ENCODE data around the gene ZFC3H1.

DNA sequence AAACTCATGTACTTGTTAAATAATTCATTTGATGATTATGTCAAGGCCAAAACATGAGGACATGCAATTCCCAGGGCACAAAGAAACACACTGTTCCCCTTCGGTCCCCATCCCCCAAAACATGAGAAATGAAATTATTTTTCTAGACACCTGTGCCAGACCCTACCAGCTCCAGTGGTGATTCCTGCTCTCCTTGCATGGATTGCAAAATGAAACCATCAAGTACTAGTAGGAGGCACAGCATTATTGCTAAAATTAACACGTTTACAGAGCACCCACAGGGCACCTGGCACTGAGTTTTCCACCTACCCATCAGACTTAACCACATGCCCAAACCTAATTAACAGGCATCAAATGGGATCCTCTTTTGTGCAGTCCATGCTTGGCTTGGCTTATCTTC is 76.6 kb downstream of the ZFC3H1 start:
- TF ChIP-seq, protein P1, sequence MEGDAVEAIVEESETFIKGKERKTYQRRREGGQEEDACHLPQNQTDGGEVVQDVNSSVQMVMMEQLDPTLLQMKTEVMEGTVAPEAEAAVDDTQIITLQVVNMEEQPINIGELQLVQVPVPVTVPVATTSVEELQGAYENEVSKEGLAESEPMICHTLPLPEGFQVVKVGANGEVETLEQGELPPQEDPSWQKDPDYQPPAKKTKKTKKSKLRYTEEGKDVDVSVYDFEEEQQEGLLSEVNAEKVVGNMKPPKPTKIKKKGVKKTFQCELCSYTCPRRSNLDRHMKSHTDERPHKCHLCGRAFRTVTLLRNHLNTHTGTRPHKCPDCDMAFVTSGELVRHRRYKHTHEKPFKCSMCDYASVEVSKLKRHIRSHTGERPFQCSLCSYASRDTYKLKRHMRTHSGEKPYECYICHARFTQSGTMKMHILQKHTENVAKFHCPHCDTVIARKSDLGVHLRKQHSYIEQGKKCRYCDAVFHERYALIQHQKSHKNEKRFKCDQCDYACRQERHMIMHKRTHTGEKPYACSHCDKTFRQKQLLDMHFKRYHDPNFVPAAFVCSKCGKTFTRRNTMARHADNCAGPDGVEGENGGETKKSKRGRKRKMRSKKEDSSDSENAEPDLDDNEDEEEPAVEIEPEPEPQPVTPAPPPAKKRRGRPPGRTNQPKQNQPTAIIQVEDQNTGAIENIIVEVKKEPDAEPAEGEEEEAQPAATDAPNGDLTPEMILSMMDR (IDR thresholded peaks at IDR 0.05), result no peak
- no peak for TF ChIP-seq EZH2phosphoT487 (IDR thresholded peaks at IDR 0.05)
